ENCODE measurements around the gene CMTM6. TPM values are rescaled to one million over a fixed set of nuclear protein-coding genes. Genes with fewer than 3 reads are reported as not detected.

CMTM6 gene
- total RNA-seq, 1 donor from 2014 or later, result 37.5 TPM

DNA sequence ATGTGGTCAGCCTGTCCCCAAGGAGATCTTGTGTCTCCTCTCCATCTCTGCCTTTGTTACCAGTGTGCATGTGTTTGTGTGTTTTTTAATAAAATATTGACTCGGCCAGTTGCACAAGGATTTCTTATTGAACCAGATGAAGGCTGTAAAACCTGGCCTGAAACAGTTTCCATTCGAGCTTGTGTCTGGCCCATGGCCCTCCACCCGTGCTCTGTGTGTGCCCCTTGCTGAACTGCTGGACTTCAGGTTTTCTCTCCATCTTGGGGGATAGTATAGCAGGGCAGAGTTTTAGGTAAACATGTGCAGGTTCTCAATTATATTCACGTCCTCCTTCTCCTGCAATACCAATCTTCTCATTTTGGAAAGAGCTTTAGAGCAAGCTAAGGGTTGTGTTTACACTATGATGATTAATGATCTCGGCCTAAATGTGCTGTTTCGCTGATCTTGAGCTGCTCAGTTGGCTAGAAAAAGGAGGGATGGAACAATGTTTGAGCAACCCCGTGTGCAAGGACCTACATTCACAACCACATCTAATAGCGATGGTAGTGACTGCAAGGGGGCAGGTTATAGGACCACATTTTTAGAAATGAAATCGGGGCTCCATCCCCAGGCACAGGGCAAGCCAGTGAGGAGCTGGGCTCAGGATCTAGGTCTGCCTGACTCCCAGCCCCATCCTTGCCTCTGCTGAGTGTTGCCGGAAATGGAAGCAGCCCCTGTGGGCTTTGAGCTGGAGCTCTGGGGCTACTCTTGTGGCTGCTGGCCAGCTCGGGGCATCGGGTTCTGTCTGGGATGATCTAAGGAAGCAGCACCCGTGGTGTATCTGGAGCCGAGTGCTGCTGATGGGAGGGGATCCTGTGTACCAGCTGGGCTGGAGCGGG lies 47.7 kb downstream of the CMTM6 start:
- TF ChIP-seq, protein P1, sequence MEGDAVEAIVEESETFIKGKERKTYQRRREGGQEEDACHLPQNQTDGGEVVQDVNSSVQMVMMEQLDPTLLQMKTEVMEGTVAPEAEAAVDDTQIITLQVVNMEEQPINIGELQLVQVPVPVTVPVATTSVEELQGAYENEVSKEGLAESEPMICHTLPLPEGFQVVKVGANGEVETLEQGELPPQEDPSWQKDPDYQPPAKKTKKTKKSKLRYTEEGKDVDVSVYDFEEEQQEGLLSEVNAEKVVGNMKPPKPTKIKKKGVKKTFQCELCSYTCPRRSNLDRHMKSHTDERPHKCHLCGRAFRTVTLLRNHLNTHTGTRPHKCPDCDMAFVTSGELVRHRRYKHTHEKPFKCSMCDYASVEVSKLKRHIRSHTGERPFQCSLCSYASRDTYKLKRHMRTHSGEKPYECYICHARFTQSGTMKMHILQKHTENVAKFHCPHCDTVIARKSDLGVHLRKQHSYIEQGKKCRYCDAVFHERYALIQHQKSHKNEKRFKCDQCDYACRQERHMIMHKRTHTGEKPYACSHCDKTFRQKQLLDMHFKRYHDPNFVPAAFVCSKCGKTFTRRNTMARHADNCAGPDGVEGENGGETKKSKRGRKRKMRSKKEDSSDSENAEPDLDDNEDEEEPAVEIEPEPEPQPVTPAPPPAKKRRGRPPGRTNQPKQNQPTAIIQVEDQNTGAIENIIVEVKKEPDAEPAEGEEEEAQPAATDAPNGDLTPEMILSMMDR (conservative IDR thresholded peaks at IDR 0.05), result no peak
- H3K9me3 Mint-ChIP-seq, result peaks cover 4% of the 10 kb centered on the region
- peaks cover 18% of the 10 kb centered on the region for H3K36me3 Mint-ChIP-seq
- no peak for DNase-seq (ENCODE audit: extremely low spot score, unreplicated experiment)
- peaks cover 33% of the 10 kb centered on the region for H3K4me1 Mint-ChIP-seq (ENCODE audit: unreplicated experiment)
- H3K4me3 Mint-ChIP-seq, result no peak overlapping the region
- H3K27me3 Mint-ChIP-seq, result peaks cover 3% of the 10 kb centered on the region
- H3K27ac Mint-ChIP-seq, result no peak overlapping the region

DNA sequence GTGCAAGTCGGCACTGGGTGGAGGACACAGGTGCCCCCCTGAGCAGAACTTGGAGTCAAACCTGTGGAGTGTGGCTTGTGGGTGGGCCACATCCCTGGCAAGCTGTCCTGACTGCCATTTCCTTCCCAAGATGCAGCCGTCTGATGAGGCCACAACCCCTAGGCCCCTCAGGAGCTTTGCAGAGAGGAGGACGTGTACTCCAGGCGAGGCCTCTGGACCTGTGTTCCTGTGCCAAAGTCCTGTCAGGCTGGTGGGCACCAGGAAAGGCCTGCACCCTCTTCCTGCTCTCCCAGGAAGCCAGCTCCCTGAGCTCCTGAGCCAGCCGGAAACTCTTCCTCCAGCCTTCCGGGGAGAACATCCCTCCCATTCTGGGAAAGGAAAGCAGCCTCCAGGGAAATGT lies 48.5 kb downstream of the CMTM6 start:
- Mint-ChIP-seq H3K4me3 (no peak overlapping the region), H3K27ac (no peak overlapping the region), H3K4me1 (ENCODE audit: unreplicated experiment) (peaks cover 36% of the 10 kb centered on the region), H3K36me3 (peaks cover 18% of the 10 kb centered on the region), H3K27me3 (peaks cover 3% of the 10 kb centered on the region), H3K9me3 (peaks cover 4% of the 10 kb centered on the region)
- TF ChIP-seq, protein P1 (conservative IDR thresholded peaks at IDR 0.05), result no peak
- DNase-seq (ENCODE audit: extremely low spot score, unreplicated experiment), result no peak

DNA sequence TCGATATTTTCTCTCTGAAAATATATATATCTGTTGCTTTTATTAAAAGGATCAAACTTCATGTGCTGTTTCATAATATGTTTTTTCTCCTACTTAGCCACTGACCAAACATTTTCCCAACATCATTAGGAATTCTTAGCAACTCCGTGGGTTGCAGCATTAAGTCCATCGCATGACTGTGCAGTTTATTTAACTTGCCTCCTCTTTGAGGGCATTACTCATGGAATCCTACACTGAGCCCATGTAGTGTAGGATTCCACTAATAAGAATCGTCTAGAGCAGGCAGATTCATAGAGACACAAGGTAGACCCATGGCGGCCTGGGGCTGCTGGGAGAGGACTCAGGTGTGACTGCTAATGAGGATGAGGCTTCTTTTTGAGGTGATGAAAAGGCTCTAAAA lies 49.3 kb downstream of the CMTM6 start:
- Mint-ChIP-seq H3K4me3 (no peak overlapping the region), H3K27ac (no peak overlapping the region), H3K27me3 (peaks cover 3% of the 10 kb centered on the region), H3K9me3 (peaks cover 3% of the 10 kb centered on the region), H3K4me1 (ENCODE audit: unreplicated experiment) (peaks cover 41% of the 10 kb centered on the region), H3K36me3 (peaks cover 18% of the 10 kb centered on the region)
- TF ChIP-seq, protein P1 (conservative IDR thresholded peaks at IDR 0.05), result no peak
- no peak for DNase-seq (ENCODE audit: extremely low spot score, unreplicated experiment)

DNA sequence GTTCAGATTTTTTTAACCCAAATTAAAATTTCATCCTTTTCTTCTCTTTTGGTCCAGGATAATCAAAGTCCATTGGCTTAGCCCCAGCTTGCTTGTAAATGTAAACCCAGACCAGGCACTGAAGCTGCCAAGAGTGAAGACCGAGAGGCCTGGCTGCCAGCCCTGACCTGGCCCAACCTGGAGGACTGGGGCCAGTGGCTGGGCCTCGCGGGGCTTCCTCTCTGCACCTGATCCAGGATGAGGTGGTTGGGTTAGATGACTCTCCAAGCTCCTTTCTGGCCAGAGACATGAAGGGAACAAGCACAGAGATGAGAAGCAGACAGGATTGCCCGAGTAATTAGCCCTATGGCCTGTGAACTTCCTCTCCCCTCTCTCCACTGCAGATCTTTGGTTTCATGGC lies 50.6 kb downstream of the CMTM6 start:
- H3K27me3 Mint-ChIP-seq, result no peaks in the 10 kb centered on the region
- no peak overlapping the region for H3K27ac Mint-ChIP-seq
- H3K4me1 Mint-ChIP-seq (ENCODE audit: unreplicated experiment), result peaks cover 36% of the 10 kb centered on the region
- TF ChIP-seq, protein P1 (conservative IDR thresholded peaks at IDR 0.05), result no peak
- H3K36me3 Mint-ChIP-seq, result peaks cover 17% of the 10 kb centered on the region
- DNase-seq (ENCODE audit: extremely low spot score, unreplicated experiment), result no peak
- peaks cover 2% of the 10 kb centered on the region for H3K9me3 Mint-ChIP-seq
- H3K4me3 Mint-ChIP-seq, result no peak overlapping the region

DNA sequence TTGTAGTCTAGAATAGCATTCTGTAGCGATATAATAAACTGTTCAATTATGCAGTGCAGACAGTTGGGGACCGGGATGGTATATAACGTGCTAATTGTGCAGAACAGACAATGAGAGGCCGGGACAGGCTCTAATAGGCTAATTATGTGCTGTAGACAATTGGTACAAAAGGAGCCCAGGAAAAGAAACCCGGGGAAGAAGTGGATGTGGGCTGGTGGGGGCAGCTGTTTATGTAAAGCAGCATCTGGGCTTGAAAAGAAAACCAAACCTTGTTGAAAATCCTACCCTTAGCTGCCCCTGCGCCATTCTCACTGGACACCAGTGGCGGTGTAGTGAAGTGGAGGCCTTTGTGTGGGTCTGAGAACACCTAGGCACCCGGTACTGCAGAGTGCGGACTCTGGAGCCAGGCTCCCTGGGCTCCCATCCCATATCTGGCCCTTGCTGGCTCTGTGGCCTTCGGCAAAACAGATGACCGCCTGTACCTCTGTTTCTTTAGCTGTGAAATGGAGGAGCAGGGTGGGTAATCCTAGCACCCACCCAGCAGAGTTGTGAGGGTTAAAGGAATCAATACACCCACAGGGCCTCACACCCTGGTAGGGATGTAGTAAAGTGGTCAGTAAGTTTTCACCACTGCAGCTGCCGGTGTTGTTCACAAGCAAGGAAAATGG lies 51.5 kb downstream of the CMTM6 start:
- no peak overlapping the region for H3K4me3 Mint-ChIP-seq
- DNase-seq (ENCODE audit: extremely low spot score, unreplicated experiment), result no peak

More for the DNA sequence above, 51.5 kb downstream of the CMTM6 start:
- Mint-ChIP-seq H3K4me1 (ENCODE audit: unreplicated experiment) (peaks cover 34% of the 10 kb centered on the region), H3K27ac (no peak overlapping the region), H3K36me3 (peaks cover 24% of the 10 kb centered on the region), H3K27me3 (no peaks in the 10 kb centered on the region), H3K9me3 (peaks cover 4% of the 10 kb centered on the region)
- TF ChIP-seq, protein P1 (conservative IDR thresholded peaks at IDR 0.05), result no peak
